Activated naive CD8-positive, alpha-beta T cell (primary cell): ENCODE results near the gene E2F3.

Experiments
- H3K27ac Mint-ChIP-seq: one replicate; pipeline ENCODE4 v1.8.0; 2021; ENCODE audit warnings: mixed read lengths
- H3K27me3 Mint-ChIP-seq: one replicate; pipeline ENCODE4 v1.8.0; 2021; ENCODE audit warnings: mixed read lengths
- H3K36me3 Mint-ChIP-seq: one replicate; pipeline ENCODE4 v1.8.0; 2021; ENCODE audit warnings: mixed read lengths
- H3K4me1 Mint-ChIP-seq: one replicate; pipeline ENCODE4 v1.8.0; 2021; ENCODE audit warnings: low read depth, mixed read lengths
- H3K4me3 Mint-ChIP-seq: one replicate; pipeline ENCODE4 v1.8.0; 2021; ENCODE audit warnings: mild to moderate bottlenecking, mixed read lengths
- H3K9me3 Mint-ChIP-seq: one replicate; pipeline ENCODE4 v1.8.0; 2021; ENCODE audit warnings: low read depth, mixed read lengths

Gene E2F3

DNA sequence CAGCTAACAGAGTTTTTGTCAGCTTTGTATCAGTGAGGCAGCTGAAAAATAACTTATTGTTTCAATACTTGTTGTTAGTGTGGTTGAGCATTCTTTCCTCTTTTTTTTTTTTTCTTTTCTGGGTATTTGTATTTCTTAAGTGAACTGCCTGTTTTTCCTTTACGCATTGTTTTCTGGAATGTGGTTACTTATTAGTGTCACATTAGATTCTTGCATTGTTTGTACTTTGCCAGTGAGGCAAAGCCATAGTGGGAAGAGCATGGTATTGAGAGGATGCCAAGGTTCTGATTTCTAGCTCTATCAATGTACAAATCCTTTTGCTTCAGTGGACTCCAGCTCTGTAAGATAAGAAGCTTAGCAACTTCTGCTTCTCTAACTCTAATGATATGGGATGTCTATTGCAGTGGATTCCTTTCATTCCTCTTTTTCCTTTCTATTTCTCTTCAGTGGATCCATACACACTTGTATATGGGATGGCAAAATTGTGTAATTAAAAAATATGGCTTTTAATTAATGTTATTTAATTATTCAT, 136.5 kb downstream of the E2F3 start:
- Mint-ChIP-seq H3K4me3 (no peak overlapping the region), H3K9me3 (no peaks in the 10 kb centered on the region), H3K4me1 (peaks cover 62% of the 10 kb centered on the region), H3K27ac (no peak overlapping the region), H3K27me3 (no peaks in the 10 kb centered on the region), H3K36me3 (peaks cover 8% of the 10 kb centered on the region)

DNA sequence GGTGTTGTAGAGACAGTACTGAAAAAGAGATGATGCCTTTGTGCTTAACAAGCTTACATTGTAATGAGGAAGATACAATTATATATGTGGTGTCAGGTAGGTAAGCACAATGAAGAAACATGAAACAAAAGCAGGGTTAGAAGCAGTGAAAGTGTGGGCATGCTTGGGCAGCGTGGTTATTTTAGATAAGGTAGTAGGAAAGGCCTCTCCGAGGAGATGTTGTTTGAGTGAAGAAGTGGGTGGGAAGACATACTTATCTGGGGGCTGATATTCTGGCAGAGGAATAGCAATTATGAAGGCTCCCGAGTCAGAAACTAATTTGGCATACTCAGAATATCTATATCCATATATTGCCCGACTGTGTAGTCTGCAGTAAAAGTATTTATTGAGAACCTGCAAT, 137.2 kb downstream of the E2F3 start:
- H3K27me3 Mint-ChIP-seq: no peaks in the 10 kb centered on the region
- no peaks in the 10 kb centered on the region for H3K9me3 Mint-ChIP-seq
- H3K4me3 Mint-ChIP-seq: no peak overlapping the region
- H3K27ac Mint-ChIP-seq: no peak overlapping the region
- peaks cover 8% of the 10 kb centered on the region for H3K36me3 Mint-ChIP-seq
- H3K4me1 Mint-ChIP-seq: peaks cover 61% of the 10 kb centered on the region

DNA sequence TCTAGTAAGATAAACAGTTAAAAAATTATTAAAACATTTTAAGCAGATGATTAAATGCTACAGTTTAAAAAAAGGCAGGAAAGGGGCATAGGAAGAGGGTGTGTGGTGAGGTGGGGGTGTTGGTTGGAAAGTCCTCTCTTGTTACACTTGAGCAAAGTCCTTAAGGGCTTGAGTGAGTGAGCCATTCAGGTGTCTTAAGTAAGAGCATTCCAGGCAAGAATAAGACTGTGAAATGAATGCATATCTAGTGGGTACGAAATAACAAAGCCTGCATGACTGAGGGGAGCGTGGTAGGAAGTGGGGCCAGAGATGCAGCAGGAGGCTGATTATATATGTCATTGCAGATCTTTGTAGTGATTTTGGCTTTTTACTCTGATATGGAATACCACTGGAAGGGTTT, 137.7 kb downstream of the E2F3 start:
- H3K9me3 Mint-ChIP-seq: no peaks in the 10 kb centered on the region
- H3K27ac Mint-ChIP-seq: peak overlapping the region; percentile 30
- no peaks in the 10 kb centered on the region for H3K27me3 Mint-ChIP-seq
- peaks cover 8% of the 10 kb centered on the region for H3K36me3 Mint-ChIP-seq
- no peak overlapping the region for H3K4me3 Mint-ChIP-seq
- peaks cover 58% of the 10 kb centered on the region for H3K4me1 Mint-ChIP-seq

DNA sequence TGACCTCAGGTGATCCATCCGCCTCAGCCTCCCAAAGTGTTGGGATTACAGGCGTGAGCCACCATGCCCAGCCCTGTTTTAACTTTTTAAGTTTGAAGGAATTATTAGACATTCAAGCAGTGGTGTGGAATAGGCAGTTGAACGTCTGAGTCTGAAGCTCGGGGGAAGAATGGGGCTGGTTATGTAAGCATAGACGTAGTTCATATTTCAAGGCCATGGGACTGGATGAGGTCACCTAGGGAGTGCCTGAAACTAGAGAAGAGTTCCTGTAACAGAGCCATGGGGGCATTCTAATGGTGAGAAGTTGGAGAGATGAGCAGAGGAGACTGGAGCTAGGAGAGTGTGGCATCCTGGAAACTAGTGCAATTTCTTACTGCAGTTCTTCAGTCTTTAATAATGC, 139.0 kb downstream of the E2F3 start:
- no peak overlapping the region for H3K27ac Mint-ChIP-seq
- H3K4me3 Mint-ChIP-seq: no peak overlapping the region
- peaks cover 54% of the 10 kb centered on the region for H3K4me1 Mint-ChIP-seq
- H3K27me3 Mint-ChIP-seq: no peaks in the 10 kb centered on the region
- H3K9me3 Mint-ChIP-seq: no peaks in the 10 kb centered on the region
- H3K36me3 Mint-ChIP-seq: peaks cover 13% of the 10 kb centered on the region

DNA sequence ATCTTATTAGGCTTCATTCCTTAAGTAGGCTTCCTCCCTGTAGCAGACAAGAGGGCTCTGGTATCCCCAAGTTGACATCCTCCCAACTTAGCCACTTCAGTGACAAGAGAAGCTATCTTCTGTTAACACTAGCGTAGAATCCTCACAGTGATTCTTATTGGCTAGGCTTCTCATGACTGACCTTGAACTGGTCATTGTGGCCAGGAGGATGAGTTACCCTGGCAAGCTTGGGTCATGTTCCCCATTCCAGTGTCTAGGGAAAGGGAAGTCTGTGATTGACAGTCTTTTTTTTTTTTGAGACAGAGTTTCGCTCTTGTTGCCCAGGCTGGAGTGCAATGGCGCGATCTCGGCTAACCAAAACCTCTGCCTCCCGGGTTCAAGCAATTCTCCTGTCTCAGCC, 139.7 kb downstream of the E2F3 start:
- Mint-ChIP-seq H3K4me1 (peaks cover 52% of the 10 kb centered on the region), H3K36me3 (peaks cover 18% of the 10 kb centered on the region), H3K4me3 (no peak overlapping the region), H3K9me3 (no peaks in the 10 kb centered on the region), H3K27me3 (no peaks in the 10 kb centered on the region), H3K27ac (peak overlapping the region; percentile 19)

DNA sequence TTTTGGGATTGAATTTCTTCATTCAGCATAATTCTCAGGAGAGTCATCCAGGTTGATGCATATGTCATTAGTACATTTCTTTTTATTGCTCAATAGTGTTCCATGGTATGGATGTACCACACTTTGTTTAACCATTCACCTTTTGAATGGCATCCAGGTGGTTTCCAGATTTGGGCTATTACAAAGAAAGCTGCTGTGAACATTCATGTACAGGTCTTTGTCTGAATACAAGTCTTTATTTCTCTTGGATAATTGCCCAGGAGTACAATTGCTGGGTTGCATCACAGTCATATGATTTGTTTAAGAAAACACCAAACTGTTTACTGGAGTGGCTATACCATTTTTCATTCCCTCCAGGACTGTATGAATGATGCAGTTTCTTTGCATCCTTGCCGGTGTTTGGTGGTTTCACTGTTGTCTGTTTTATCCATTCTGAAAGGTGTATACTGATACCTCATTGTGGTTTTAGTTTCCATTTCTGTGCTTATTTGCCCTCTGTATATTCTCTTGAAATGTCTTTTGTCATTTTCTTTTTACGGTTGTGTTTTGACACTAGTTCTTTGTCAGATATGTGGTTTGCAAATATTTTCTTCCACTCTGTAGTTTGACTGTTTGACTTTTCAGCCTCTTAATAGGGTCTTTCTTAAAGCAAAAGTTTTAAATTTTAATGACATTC, 141.4 kb downstream of the E2F3 start:
- peaks cover 44% of the 10 kb centered on the region for H3K4me1 Mint-ChIP-seq
- H3K4me3 Mint-ChIP-seq: peak overlapping the region; percentile 37

More for the DNA sequence above, 141.4 kb downstream of the E2F3 start:
- H3K36me3 Mint-ChIP-seq: peaks cover 18% of the 10 kb centered on the region
- no peaks in the 10 kb centered on the region for H3K9me3 Mint-ChIP-seq
- peak overlapping the region; percentile 7 for H3K27ac Mint-ChIP-seq
- H3K27me3 Mint-ChIP-seq: no peaks in the 10 kb centered on the region
